A549 treated with ZK216348 at 1 μM for 4 hours (cell line): Measurements from ENCODE around the gene TBC1D20. TPM values are rescaled to one million over a fixed set of nuclear protein-coding genes. Genes with fewer than 3 reads are reported as not detected.

Experiments
- total RNA-seq: library from RNA; stranded (reverse); fragments of 200-300 nt; extraction: Qiagen RNA extraction; gene quantifications from 5 replicates; pipeline ENCODE4 v1.2.3, GENCODE V29; 2022; ENCODE audit warnings: low read depth

TBC1D20 gene
- 28.9 to 35.2 TPM (median 35.0 TPM) in 5 replicates for total RNA-seq

GRCh38 chr20:462199-462991 is at the start of gene TBC1D20:
TSS of gene TBC1D20 (minus strand) at chr20:462533. CDS start at chr20:462405, 128 bp downstream.

GRCh38 chr20:407953-408842 is 54.1 kb downstream of the TBC1D20 start, which contains the start of gene RBCK1:
TSS of gene RBCK1 (plus strand) at chr20:408299. CDS start at chr20:408758, 459 bp downstream.

Other genes with a start within 250 kb of the TBC1D20 start
- gene DEFB129, start 235.3 kb downstream of the TBC1D20 start, total RNA-seq = not detected in 5 replicates
- not detected in 5 replicates for gene DEFB132, start 204.8 kb downstream of the TBC1D20 start, total RNA-seq
- 9.9 to 12.6 TPM (median 11.5 TPM) in 5 replicates for gene C20orf96, start 171.8 kb downstream of the TBC1D20 start, total RNA-seq
- gene ZCCHC3, start 165.0 kb downstream of the TBC1D20 start, total RNA-seq = 17.4 to 24.5 TPM (median 21.9 TPM) in 5 replicates
- 17.9 to 33.9 TPM (median 29.0 TPM) in 5 replicates for gene SOX12, start 137.0 kb downstream of the TBC1D20 start, total RNA-seq
- gene NRSN2, start 115.4 kb downstream of the TBC1D20 start, total RNA-seq = 44.0 to 66.8 TPM (median 61.8 TPM) in 5 replicates
- gene TRIB3, start 81.8 kb downstream of the TBC1D20 start, total RNA-seq = 32.3 to 52.4 TPM (median 48.4 TPM) in 5 replicates
- gene RBCK1, start 54.2 kb downstream of the TBC1D20 start, total RNA-seq = 100 to 148 TPM (median 138 TPM) in 5 replicates
- gene CSNK2A1, start 81.3 kb upstream of the TBC1D20 start, total RNA-seq = 128 to 210 TPM (median 151 TPM) in 5 replicates
- gene TCF15, start 147.8 kb upstream of the TBC1D20 start, total RNA-seq = not detected in 5 replicates
- gene SRXN1, start 190.7 kb upstream of the TBC1D20 start, total RNA-seq = 219 to 282 TPM (median 228 TPM) in 5 replicates
- not detected in 5 replicates for gene SCRT2, start 213.3 kb upstream of the TBC1D20 start, total RNA-seq